WTC11 (cell line): ENCODE results near the gene SHISA9. TPM values are rescaled to one million over a fixed set of nuclear protein-coding genes. Genes with fewer than 3 reads are reported as not detected.

Source experiments
- CREM ChIP-seq: sonication (generic); formaldehyde crosslinking; IDR thresholded peaks from 2 replicates; pipeline ENCODE4 v1.8.1; 2022; ENCODE audit warnings: mild to moderate bottlenecking, missing genetic modification reagents, moderate library complexity
- FOXK1 ChIP-seq: sonication (generic); formaldehyde crosslinking; IDR thresholded peaks from 2 replicates; pipeline ENCODE4 v1.8.0; 2022; ENCODE audit warnings: mild to moderate bottlenecking, moderate library complexity, missing genetic modification reagents
- GRHL2 ChIP-seq: fragments of 250-450 bp; sonication (Bioruptor Pico); IDR thresholded peaks from 2 replicates; pipeline ENCODE4 v1.8.0; 2022; ENCODE audit warnings: mild to moderate bottlenecking, moderate library complexity; ENCODE audit not compliant: insufficient replicate concordance, severe bottlenecking
- IRF2 ChIP-seq: sonication (generic); formaldehyde crosslinking; IDR thresholded peaks from 2 replicates; pipeline ENCODE4 v1.8.0; 2022; ENCODE audit warnings: low read depth, missing genetic modification reagents, borderline replicate concordance
- JUN ChIP-seq: sonication (generic); formaldehyde crosslinking; IDR thresholded peaks from 2 replicates; pipeline ENCODE4 v1.8.0; 2023; ENCODE audit warnings: mild to moderate bottlenecking, missing genetic modification reagents
- NFATC4 ChIP-seq: fragments of 250-450 bp; sonication (Bioruptor Pico); IDR thresholded peaks from 2 replicates; pipeline ENCODE4 v1.9.0; 2021; ENCODE audit warnings: mild to moderate bottlenecking
- NFYB ChIP-seq: sonication (generic); formaldehyde crosslinking; conservative IDR thresholded peaks from 2 replicates; pipeline ENCODE4 v1.8.0; 2022; ENCODE audit warnings: low read depth, missing genetic modification reagents
- NR2C2 ChIP-seq: sonication (generic); formaldehyde crosslinking; IDR thresholded peaks from 2 replicates; pipeline ENCODE4 v1.8.0; 2022; ENCODE audit warnings: mild to moderate bottlenecking, missing genetic modification reagents
- NR3C1 ChIP-seq: sonication (generic); formaldehyde crosslinking; conservative IDR thresholded peaks from 2 replicates; pipeline ENCODE4 v1.8.1; 2023; ENCODE audit warnings: low read depth, mild to moderate bottlenecking, missing genetic modification reagents
- SP1 ChIP-seq: sonication (generic); formaldehyde crosslinking; conservative IDR thresholded peaks from 2 replicates; pipeline ENCODE4 v1.8.1; 2022; ENCODE audit warnings: missing genetic modification reagents
- ZNF232 ChIP-seq: sonication (generic); formaldehyde crosslinking; IDR thresholded peaks from 2 replicates; pipeline ENCODE4 v1.8.0; 2022; ENCODE audit warnings: mild to moderate bottlenecking, missing genetic modification reagents
- ZNF263 ChIP-seq: sonication (generic); formaldehyde crosslinking; IDR thresholded peaks from 2 replicates; pipeline ENCODE4 v1.8.1; 2022; ENCODE audit warnings: low read depth, mild to moderate bottlenecking, moderate library complexity, missing genetic modification reagents
- total RNA-seq: library from RNA; stranded (reverse); gene quantifications from 3 replicates; pipeline ENCODE4 v1.2.3, GENCODE V29; 2021
- TF ChIP-seq, protein P1 (sequence below): sonication (generic); formaldehyde crosslinking; IDR thresholded peaks from 2 replicates; pipeline ENCODE4 v1.8.0; 2023; ENCODE audit warnings: missing genetic modification reagents, mild to moderate bottlenecking, borderline replicate concordance
- TF ChIP-seq, protein P2 (sequence below): fragments of 250-450 bp; sonication (Bioruptor Pico); IDR thresholded peaks from 2 replicates; pipeline ENCODE4 v1.9.0; 2021; ENCODE audit warnings: mild to moderate bottlenecking
- TF ChIP-seq, protein P3 (sequence below): sonication (generic); formaldehyde crosslinking; IDR thresholded peaks from 2 replicates; pipeline ENCODE4 v1.8.1; 2023; ENCODE audit warnings: mild to moderate bottlenecking, missing genetic modification reagents
- TF ChIP-seq, protein P4 (sequence below): sonication (generic); formaldehyde crosslinking; IDR thresholded peaks from 2 replicates; pipeline ENCODE4 v1.8.1; 2022; ENCODE audit warnings: mild to moderate bottlenecking, moderate library complexity, missing genetic modification reagents
- TF ChIP-seq, protein P5 (sequence below): sonication (generic); formaldehyde crosslinking; IDR thresholded peaks from 2 replicates; pipeline ENCODE4 v1.8.1; 2022; ENCODE audit warnings: low read depth, mild to moderate bottlenecking, moderate library complexity, missing genetic modification reagents, borderline replicate concordance
- TF ChIP-seq, protein P6 (sequence below): sonication (generic); formaldehyde crosslinking; IDR thresholded peaks from 2 replicates; pipeline ENCODE4 v1.8.1; 2023; ENCODE audit warnings: mild to moderate bottlenecking, missing genetic modification reagents, moderate library complexity
- TF ChIP-seq, protein P7 (sequence below): sonication (generic); formaldehyde crosslinking; IDR thresholded peaks from 2 replicates; pipeline ENCODE4 v1.8.0; 2023; ENCODE audit warnings: missing genetic modification reagents
- TF ChIP-seq, protein P8 (sequence below): sonication (generic); formaldehyde crosslinking; IDR thresholded peaks from 2 replicates; pipeline ENCODE4 v1.8.0; 2022; ENCODE audit warnings: mild to moderate bottlenecking, missing genetic modification reagents
- TF ChIP-seq, protein P9 (sequence below): fragments of 250-450 bp; sonication (Bioruptor Pico); IDR thresholded peaks from 2 replicates; pipeline ENCODE4 v1.9.0; 2021; ENCODE audit warnings: moderate library complexity, mild to moderate bottlenecking, inconsistent platforms, borderline replicate concordance
- TF ChIP-seq, protein P10 (sequence below): sonication (generic); formaldehyde crosslinking; IDR thresholded peaks from 2 replicates; pipeline ENCODE4 v1.8.1; 2023; ENCODE audit warnings: mild to moderate bottlenecking, moderate library complexity, missing genetic modification reagents

Gene SHISA9
- total RNA-seq, 1 experiment from 2014 or later = 37.5 TPM

DNA sequence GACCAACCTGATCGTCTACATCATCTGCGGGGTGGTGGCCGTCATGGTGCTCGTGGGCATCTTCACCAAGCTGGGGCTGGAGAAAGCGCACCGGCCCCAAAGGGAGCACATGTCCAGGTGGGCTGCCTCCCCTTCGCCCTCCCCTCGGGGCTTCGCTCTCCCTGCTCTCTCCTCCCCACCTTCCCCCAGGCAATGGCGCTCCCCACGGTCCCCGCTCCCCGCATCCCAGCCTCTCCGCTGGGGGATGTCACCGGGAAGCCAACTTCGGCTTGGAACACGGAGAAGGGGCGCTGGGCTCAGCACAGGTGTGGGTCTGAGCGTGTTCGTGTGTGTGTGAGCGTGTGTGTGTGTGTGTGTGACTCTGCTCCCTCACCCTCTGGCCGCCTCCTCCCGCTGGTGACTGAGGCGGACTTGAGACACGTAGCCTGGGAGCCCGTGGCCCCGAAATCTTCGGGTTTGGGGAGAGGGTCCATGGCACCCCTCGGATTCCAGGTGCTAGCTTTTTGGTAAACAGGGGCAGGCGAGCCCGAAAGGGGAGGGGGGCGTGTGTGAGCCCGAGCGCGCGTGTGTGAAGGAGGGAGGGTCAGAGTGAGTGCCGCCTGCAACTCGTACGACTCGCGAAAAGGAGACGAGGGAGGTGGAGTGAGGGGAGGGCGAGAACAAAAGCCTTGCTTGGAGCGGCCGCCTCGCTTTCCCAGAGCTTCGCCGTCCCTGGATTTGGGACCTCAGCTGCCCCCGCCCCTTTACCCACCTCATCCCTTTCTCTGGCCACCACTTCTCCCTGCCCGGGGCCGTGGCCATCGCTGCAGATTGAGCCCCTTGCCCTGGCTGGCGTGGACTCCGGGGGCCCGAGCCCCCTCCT lies 1.3 kb downstream of the SHISA9 start (continued):
- TF ChIP-seq, protein P1, sequence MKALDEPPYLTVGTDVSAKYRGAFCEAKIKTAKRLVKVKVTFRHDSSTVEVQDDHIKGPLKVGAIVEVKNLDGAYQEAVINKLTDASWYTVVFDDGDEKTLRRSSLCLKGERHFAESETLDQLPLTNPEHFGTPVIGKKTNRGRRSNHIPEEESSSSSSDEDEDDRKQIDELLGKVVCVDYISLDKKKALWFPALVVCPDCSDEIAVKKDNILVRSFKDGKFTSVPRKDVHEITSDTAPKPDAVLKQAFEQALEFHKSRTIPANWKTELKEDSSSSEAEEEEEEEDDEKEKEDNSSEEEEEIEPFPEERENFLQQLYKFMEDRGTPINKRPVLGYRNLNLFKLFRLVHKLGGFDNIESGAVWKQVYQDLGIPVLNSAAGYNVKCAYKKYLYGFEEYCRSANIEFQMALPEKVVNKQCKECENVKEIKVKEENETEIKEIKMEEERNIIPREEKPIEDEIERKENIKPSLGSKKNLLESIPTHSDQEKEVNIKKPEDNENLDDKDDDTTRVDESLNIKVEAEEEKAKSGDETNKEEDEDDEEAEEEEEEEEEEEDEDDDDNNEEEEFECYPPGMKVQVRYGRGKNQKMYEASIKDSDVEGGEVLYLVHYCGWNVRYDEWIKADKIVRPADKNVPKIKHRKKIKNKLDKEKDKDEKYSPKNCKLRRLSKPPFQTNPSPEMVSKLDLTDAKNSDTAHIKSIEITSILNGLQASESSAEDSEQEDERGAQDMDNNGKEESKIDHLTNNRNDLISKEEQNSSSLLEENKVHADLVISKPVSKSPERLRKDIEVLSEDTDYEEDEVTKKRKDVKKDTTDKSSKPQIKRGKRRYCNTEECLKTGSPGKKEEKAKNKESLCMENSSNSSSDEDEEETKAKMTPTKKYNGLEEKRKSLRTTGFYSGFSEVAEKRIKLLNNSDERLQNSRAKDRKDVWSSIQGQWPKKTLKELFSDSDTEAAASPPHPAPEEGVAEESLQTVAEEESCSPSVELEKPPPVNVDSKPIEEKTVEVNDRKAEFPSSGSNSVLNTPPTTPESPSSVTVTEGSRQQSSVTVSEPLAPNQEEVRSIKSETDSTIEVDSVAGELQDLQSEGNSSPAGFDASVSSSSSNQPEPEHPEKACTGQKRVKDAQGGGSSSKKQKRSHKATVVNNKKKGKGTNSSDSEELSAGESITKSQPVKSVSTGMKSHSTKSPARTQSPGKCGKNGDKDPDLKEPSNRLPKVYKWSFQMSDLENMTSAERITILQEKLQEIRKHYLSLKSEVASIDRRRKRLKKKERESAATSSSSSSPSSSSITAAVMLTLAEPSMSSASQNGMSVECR (CRISPR knock-in tag) = peak; percentile 31; the same call in 1 of the 2 replicates
- TF ChIP-seq GRHL2 (CRISPR knock-in tag) (no peak), NR3C1 (CRISPR knock-in tag) (no peak), CREM (CRISPR knock-in tag) (no peak), FOXK1 (0 out of 2 replicates have a peak, but pooled peaks have one; percentile 13), SP1 (CRISPR knock-in tag) (no peak), IRF2 (CRISPR knock-in tag) (no peak), ZNF232 (no peak), ZNF263 (CRISPR knock-in tag) (no peak), NFATC4 (no peak), JUN (CRISPR knock-in tag) (no peak), NFYB (CRISPR knock-in tag) (no peak), NR2C2 (CRISPR knock-in tag) (no peak)
- TF ChIP-seq, protein P2, sequence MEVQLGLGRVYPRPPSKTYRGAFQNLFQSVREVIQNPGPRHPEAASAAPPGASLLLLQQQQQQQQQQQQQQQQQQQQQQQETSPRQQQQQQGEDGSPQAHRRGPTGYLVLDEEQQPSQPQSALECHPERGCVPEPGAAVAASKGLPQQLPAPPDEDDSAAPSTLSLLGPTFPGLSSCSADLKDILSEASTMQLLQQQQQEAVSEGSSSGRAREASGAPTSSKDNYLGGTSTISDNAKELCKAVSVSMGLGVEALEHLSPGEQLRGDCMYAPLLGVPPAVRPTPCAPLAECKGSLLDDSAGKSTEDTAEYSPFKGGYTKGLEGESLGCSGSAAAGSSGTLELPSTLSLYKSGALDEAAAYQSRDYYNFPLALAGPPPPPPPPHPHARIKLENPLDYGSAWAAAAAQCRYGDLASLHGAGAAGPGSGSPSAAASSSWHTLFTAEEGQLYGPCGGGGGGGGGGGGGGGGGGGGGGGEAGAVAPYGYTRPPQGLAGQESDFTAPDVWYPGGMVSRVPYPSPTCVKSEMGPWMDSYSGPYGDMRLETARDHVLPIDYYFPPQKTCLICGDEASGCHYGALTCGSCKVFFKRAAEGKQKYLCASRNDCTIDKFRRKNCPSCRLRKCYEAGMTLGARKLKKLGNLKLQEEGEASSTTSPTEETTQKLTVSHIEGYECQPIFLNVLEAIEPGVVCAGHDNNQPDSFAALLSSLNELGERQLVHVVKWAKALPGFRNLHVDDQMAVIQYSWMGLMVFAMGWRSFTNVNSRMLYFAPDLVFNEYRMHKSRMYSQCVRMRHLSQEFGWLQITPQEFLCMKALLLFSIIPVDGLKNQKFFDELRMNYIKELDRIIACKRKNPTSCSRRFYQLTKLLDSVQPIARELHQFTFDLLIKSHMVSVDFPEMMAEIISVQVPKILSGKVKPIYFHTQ = no peak
- TF ChIP-seq, protein P3, sequence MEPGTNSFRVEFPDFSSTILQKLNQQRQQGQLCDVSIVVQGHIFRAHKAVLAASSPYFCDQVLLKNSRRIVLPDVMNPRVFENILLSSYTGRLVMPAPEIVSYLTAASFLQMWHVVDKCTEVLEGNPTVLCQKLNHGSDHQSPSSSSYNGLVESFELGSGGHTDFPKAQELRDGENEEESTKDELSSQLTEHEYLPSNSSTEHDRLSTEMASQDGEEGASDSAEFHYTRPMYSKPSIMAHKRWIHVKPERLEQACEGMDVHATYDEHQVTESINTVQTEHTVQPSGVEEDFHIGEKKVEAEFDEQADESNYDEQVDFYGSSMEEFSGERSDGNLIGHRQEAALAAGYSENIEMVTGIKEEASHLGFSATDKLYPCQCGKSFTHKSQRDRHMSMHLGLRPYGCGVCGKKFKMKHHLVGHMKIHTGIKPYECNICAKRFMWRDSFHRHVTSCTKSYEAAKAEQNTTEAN = no peak; the same call in 1 of the 2 replicates
- TF ChIP-seq, protein P4, sequence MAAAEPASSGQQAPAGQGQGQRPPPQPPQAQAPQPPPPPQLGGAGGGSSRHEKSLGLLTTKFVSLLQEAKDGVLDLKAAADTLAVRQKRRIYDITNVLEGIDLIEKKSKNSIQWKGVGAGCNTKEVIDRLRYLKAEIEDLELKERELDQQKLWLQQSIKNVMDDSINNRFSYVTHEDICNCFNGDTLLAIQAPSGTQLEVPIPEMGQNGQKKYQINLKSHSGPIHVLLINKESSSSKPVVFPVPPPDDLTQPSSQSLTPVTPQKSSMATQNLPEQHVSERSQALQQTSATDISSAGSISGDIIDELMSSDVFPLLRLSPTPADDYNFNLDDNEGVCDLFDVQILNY = peak; percentile 51; the same call in 1 of the 2 replicates
- TF ChIP-seq, protein P5, sequence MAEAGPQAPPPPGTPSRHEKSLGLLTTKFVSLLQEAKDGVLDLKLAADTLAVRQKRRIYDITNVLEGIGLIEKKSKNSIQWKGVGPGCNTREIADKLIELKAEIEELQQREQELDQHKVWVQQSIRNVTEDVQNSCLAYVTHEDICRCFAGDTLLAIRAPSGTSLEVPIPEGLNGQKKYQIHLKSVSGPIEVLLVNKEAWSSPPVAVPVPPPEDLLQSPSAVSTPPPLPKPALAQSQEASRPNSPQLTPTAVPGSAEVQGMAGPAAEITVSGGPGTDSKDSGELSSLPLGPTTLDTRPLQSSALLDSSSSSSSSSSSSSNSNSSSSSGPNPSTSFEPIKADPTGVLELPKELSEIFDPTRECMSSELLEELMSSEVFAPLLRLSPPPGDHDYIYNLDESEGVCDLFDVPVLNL (CRISPR knock-in tag) = no peak
- TF ChIP-seq, protein P6, sequence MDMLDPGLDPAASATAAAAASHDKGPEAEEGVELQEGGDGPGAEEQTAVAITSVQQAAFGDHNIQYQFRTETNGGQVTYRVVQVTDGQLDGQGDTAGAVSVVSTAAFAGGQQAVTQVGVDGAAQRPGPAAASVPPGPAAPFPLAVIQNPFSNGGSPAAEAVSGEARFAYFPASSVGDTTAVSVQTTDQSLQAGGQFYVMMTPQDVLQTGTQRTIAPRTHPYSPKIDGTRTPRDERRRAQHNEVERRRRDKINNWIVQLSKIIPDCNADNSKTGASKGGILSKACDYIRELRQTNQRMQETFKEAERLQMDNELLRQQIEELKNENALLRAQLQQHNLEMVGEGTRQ = no peak
- TF ChIP-seq, protein P7, sequence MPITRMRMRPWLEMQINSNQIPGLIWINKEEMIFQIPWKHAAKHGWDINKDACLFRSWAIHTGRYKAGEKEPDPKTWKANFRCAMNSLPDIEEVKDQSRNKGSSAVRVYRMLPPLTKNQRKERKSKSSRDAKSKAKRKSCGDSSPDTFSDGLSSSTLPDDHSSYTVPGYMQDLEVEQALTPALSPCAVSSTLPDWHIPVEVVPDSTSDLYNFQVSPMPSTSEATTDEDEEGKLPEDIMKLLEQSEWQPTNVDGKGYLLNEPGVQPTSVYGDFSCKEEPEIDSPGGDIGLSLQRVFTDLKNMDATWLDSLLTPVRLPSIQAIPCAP = no peak
- TF ChIP-seq, protein P8, sequence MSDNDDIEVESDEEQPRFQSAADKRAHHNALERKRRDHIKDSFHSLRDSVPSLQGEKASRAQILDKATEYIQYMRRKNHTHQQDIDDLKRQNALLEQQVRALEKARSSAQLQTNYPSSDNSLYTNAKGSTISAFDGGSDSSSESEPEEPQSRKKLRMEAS (CRISPR knock-in tag) = no peak
- TF ChIP-seq, protein P9, sequence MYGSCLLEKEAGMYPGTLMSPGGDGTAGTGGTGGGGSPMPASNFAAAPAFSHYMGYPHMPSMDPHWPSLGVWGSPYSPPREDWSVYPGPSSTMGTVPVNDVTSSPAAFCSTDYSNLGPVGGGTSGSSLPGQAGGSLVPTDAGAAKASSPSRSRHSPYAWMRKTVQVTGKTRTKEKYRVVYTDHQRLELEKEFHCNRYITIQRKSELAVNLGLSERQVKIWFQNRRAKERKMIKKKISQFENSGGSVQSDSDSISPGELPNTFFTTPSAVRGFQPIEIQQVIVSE = no peak
- TF ChIP-seq, protein P10, sequence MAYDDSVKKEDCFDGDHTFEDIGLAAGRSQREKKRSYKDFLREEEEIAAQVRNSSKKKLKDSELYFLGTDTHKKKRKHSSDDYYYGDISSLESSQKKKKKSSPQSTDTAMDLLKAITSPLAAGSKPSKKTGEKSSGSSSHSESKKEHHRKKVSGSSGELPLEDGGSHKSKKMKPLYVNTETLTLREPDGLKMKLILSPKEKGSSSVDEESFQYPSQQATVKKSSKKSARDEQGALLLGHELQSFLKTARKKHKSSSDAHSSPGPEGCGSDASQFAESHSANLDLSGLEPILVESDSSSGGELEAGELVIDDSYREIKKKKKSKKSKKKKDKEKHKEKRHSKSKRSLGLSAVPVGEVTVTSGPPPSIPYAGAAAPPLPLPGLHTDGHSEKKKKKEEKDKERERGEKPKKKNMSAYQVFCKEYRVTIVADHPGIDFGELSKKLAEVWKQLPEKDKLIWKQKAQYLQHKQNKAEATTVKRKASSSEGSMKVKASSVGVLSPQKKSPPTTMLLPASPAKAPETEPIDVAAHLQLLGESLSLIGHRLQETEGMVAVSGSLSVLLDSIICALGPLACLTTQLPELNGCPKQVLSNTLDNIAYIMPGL (CRISPR knock-in tag) = 0 out of 2 replicates have a peak, but pooled peaks have one; percentile 20
